ENCODE measurements around the gene CPO.

DNA sequence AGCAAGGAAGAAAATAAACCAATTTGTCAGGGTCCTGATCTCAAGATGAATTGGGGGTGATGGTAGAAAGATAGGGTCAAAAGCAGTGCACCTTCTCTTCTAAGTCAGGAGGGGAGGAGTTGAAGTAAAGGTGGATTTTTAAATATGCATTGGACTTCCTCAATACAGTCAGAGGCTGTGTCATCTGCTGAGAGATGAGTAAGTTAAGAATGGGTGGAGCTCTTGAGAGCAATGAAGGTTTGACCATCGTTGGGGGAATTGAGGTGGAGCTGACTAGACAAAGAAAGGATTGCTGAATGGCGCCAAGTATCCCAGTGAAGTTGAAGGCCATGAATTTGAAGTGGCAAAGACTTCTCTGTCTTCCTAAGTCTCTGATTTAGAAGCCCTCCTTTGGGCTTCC, 18.4 kb upstream of the CPO start:
- TF ChIP-seq, protein P1, sequence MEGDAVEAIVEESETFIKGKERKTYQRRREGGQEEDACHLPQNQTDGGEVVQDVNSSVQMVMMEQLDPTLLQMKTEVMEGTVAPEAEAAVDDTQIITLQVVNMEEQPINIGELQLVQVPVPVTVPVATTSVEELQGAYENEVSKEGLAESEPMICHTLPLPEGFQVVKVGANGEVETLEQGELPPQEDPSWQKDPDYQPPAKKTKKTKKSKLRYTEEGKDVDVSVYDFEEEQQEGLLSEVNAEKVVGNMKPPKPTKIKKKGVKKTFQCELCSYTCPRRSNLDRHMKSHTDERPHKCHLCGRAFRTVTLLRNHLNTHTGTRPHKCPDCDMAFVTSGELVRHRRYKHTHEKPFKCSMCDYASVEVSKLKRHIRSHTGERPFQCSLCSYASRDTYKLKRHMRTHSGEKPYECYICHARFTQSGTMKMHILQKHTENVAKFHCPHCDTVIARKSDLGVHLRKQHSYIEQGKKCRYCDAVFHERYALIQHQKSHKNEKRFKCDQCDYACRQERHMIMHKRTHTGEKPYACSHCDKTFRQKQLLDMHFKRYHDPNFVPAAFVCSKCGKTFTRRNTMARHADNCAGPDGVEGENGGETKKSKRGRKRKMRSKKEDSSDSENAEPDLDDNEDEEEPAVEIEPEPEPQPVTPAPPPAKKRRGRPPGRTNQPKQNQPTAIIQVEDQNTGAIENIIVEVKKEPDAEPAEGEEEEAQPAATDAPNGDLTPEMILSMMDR (IDR thresholded peaks at IDR 0.05): no peak
- TF ChIP-seq POLR2A (IDR thresholded peaks at IDR 0.05): no peak
- no peak for TF ChIP-seq EP300 (IDR thresholded peaks at IDR 0.05)
